IPS DF 6.9 (cell line): ENCODE results near the gene SCMH1.

Experiments
- DNase-seq: peaks from one replicate; pipeline ENCODE4 v3.0.0-alpha.2; 2013; ENCODE audit warnings: low read depth, low spot score
- H3K27ac ChIP-seq: one replicate; pipeline ENCODE4 v1.5.1; 2013; ENCODE audit warnings: low read length, control low read depth
- H3K27me3 ChIP-seq: 2 replicates; pipeline ENCODE4 v1.6.1; 2013; ENCODE audit warnings: mild to moderate bottlenecking, low read length; ENCODE audit not compliant: control insufficient read depth, insufficient read depth
- H3K36me3 ChIP-seq: 2 replicates; pipeline ENCODE4 v1.6.1; 2013; ENCODE audit warnings: low read length; ENCODE audit not compliant: control insufficient read depth, insufficient read depth
- H3K4me1 ChIP-seq: 2 replicates; pipeline ENCODE4 v1.6.1; 2013; ENCODE audit warnings: low read length; ENCODE audit not compliant: control insufficient read depth, insufficient read depth
- H3K4me3 ChIP-seq: 2 replicates; pipeline ENCODE4 v1.5.1; 2013; ENCODE audit warnings: mild to moderate bottlenecking, low read length
- H3K9me3 ChIP-seq: 2 replicates; pipeline ENCODE4 v1.6.1; 2013; ENCODE audit warnings: low read length, inconsistent platforms; ENCODE audit not compliant: control insufficient read depth, insufficient read depth
- WGBS: extraction: QIAGEN DNeasy Blood & Tissue Kit; methylation state at CpG from one replicate; pipeline ENCODE4 v1.1.7; 2013; ENCODE audit warnings: mixed read lengths, missing lambda C conversion rate; ENCODE audit not compliant: insufficient read length, insufficient coverage; 5-methylcytosine and 5-hydroxymethylcytosine counted together

SCMH1 gene

GRCh38 chr1:41020654-41021053 lies 221.5 kb downstream of the SCMH1 start:
- Histone ChIP-seq H3K36me3 (0 out of 2 replicates have a peak, but pooled peaks cover 9% of the 10 kb centered on the region), H3K4me1 (peaks cover 3% of the 10 kb centered on the region), H3K9me3 (no peaks in the 10 kb centered on the region), H3K27ac (no peak overlapping the region), H3K27me3 (no peaks in the 10 kb centered on the region), H3K4me3 (no peak overlapping the region)
- no CpG with 5 or more reads among the region's 3 CpGs for WGBS
- no peak for DNase-seq

GRCh38 chr1:41020109-41020576 lies 222.0 kb downstream of the SCMH1 start:
- Histone ChIP-seq H3K27ac (no peak overlapping the region), H3K4me1 (peaks cover 3% of the 10 kb centered on the region), H3K4me3 (no peak overlapping the region), H3K27me3 (no peaks in the 10 kb centered on the region), H3K9me3 (no peaks in the 10 kb centered on the region), H3K36me3 (0 out of 2 replicates have a peak, but pooled peaks cover 9% of the 10 kb centered on the region)
- DNase-seq, result no peak
- WGBS, result no CpG with 5 or more reads among the region's 17 CpGs

GRCh38 chr1:41019353-41019745 lies 222.8 kb downstream of the SCMH1 start:
- Histone ChIP-seq H3K4me1 (peaks cover 3% of the 10 kb centered on the region), H3K27ac (no peak overlapping the region), H3K4me3 (no peak overlapping the region), H3K27me3 (no peaks in the 10 kb centered on the region), H3K9me3 (no peaks in the 10 kb centered on the region), H3K36me3 (peaks cover 12% of the 10 kb centered on the region; the same call in 1 of the 2 replicates)
- DNase-seq, result no peak
- no CpG with 5 or more reads among the region's 2 CpGs for WGBS

GRCh38 chr1:41018018-41018410 lies 224.1 kb downstream of the SCMH1 start:
- Histone ChIP-seq H3K36me3 (peaks cover 12% of the 10 kb centered on the region; the same call in 1 of the 2 replicates), H3K4me3 (no peak overlapping the region), H3K9me3 (no peaks in the 10 kb centered on the region), H3K27ac (no peak overlapping the region), H3K4me1 (peaks cover 3% of the 10 kb centered on the region), H3K27me3 (no peaks in the 10 kb centered on the region)
- DNase-seq, result no peak
- no CpG with 5 or more reads among the region's 8 CpGs for WGBS

- no peak for DNase-seq
- Histone ChIP-seq H3K36me3 (peaks cover 13% of the 10 kb centered on the region; the same call in 1 of the 2 replicates), H3K27me3 (no peaks in the 10 kb centered on the region), H3K9me3 (no peaks in the 10 kb centered on the region), H3K27ac (no peak overlapping the region), H3K4me3 (no peak overlapping the region), H3K4me1 (peaks cover 3% of the 10 kb centered on the region)
- no CpG with 5 or more reads among the region's 44 CpGs for WGBS
Measured at GRCh38 chr1:41017141-41018017, 224.7 kb downstream of the SCMH1 start.

- no peaks in the 10 kb centered on the region for H3K9me3 ChIP-seq
- H3K36me3 ChIP-seq, result peaks cover 23% of the 10 kb centered on the region
- no peaks in the 10 kb centered on the region; the same call in 1 of the 2 replicates for H3K4me1 ChIP-seq
- no peak overlapping the region for H3K4me3 ChIP-seq
- WGBS, result no CpG with 5 or more reads among the region's 13 CpGs
- DNase-seq, result no peak
- H3K27me3 ChIP-seq, result no peaks in the 10 kb centered on the region
- H3K27ac ChIP-seq, result no peak overlapping the region
Measured at GRCh38 chr1:41015897-41016470, 226.1 kb downstream of the SCMH1 start.

- DNase-seq, result no peak
- no peaks in the 10 kb centered on the region for H3K27me3 ChIP-seq
- no CpG with 5 or more reads among the region's 5 CpGs for WGBS
- H3K4me1 ChIP-seq, result no peaks in the 10 kb centered on the region; the same call in 1 of the 2 replicates
- no peak overlapping the region for H3K4me3 ChIP-seq
- H3K36me3 ChIP-seq, result peaks cover 26% of the 10 kb centered on the region
- no peaks in the 10 kb centered on the region for H3K9me3 ChIP-seq
- no peak overlapping the region for H3K27ac ChIP-seq
Measured at GRCh38 chr1:41015281-41015896, 226.7 kb downstream of the SCMH1 start.

GRCh38 chr1:41014871-41015270 lies 227.2 kb downstream of the SCMH1 start:
- DNase-seq, result no peak
- Histone ChIP-seq H3K4me3 (no peak overlapping the region), H3K27me3 (no peaks in the 10 kb centered on the region), H3K4me1 (no peaks in the 10 kb centered on the region; the same call in 1 of the 2 replicates), H3K9me3 (no peaks in the 10 kb centered on the region), H3K36me3 (peaks cover 26% of the 10 kb centered on the region), H3K27ac (no peak overlapping the region)
- no CpG with 5 or more reads among the region's 8 CpGs for WGBS

GRCh38 chr1:41013796-41014195 lies 228.3 kb downstream of the SCMH1 start:
- Histone ChIP-seq H3K36me3 (peaks cover 29% of the 10 kb centered on the region), H3K4me1 (no peaks in the 10 kb centered on the region; the same call in 1 of the 2 replicates)

GRCh38 chr1:41013024-41013423 lies 229.1 kb downstream of the SCMH1 start:
- Histone ChIP-seq H3K4me3 (no peak overlapping the region), H3K36me3 (peaks cover 34% of the 10 kb centered on the region), H3K9me3 (no peaks in the 10 kb centered on the region), H3K4me1 (no peaks in the 10 kb centered on the region; the same call in 1 of the 2 replicates), H3K27me3 (no peaks in the 10 kb centered on the region), H3K27ac (no peak overlapping the region)
- DNase-seq, result no peak
- no CpG with 5 or more reads among the region's 6 CpGs for WGBS

More at GRCh38 chr1:41013796-41014195, 228.3 kb downstream of the SCMH1 start:
- Histone ChIP-seq H3K27me3 (no peaks in the 10 kb centered on the region), H3K27ac (no peak overlapping the region), H3K4me3 (no peak overlapping the region), H3K9me3 (no peaks in the 10 kb centered on the region)
- WGBS, result no CpG with 5 or more reads among the region's 7 CpGs
- DNase-seq, result no peak
